Esophagus muscularis mucosa (tissue), 4 donors: ENCODE measurements around the gene KRT86. TPM values are rescaled to one million over a fixed set of nuclear protein-coding genes. Genes with fewer than 3 reads are reported as not detected.

ENCODE experiments used
- DNase-seq: peaks from one replicate; pipeline ENCODE4 v3.0.0-alpha.2; 2017; ENCODE audit errors: extremely low spot score
- H3K27ac ChIP-seq, 4 donors: fragments of 200-600 bp; sonication (generic); replicated peaks in 1 of 4; 1 replicate in 3 of 4; 2 replicates in 1 of 4; pipeline ENCODE4 v1.5.1; 2016 to 2019; ENCODE audit warnings: mild to moderate bottlenecking in 1 of 4
- H3K27me3 ChIP-seq, 4 donors: fragments of 200-600 bp; sonication (generic); one replicate each; pipeline versions ENCODE4 v1.5.1 to v1.6.0; 2016 to 2019
- H3K36me3 ChIP-seq, 4 donors: fragments of 200-600 bp; sonication (generic); one replicate each; pipeline ENCODE4 v1.5.1; 2016 to 2019
- H3K4me1 ChIP-seq, 4 donors: fragments of 200-600 bp; sonication (generic); one replicate each; pipeline ENCODE4 v1.5.1; 2016 to 2019
- H3K4me3 ChIP-seq, 4 donors: fragments of 200-600 bp; sonication (generic); 1 replicate in 2 of 4; 2 replicates in 2 of 4; pipeline ENCODE4 v1.5.1; 2016 to 2019; ENCODE audit warnings: mild to moderate bottlenecking in 4 of 4, moderate library complexity in 1 of 4
- H3K9me3 ChIP-seq, 4 donors: fragments of 200-600 bp; sonication (generic); 1 replicate in 3 of 4; 2 replicates in 1 of 4; pipeline ENCODE4 v1.5.1; 2016 to 2019
- CTCF ChIP-seq, 3 experiments: fragments of 200-600 bp in 2 of 3; fragments of 450-650 bp in 1 of 3; sonication (generic) in 2 of 3; IDR thresholded peaks; one replicate each; pipeline ENCODE4 v1.5.1; 2017 to 2019; ENCODE audit warnings: antibody characterized with exemption in 3 of 3, mild to moderate bottlenecking in 2 of 3, moderate library complexity in 1 of 3
- EP300 ChIP-seq: sonication (generic); formaldehyde crosslinking; IDR thresholded peaks from one replicate; pipeline ENCODE4 v1.6.1; 2017; ENCODE audit warnings: antibody characterized with exemption
- POLR2A ChIP-seq: fragments of 450-650 bp; IDR thresholded peaks from one replicate; pipeline ENCODE4 v1.6.1; 2017; ENCODE audit warnings: antibody characterized with exemption, moderate library complexity, mild to moderate bottlenecking, low read depth
- POLR2AphosphoS5 ChIP-seq, 2 donors: sonication (generic); formaldehyde crosslinking; IDR thresholded peaks; one replicate each; pipeline ENCODE4 v1.6.1; 2017; ENCODE audit warnings: antibody characterized with exemption in 2 of 2
- WGBS: methylation state at CpG from one replicate; pipeline ENCODE4 v1.1.5; 2018; 5-methylcytosine and 5-hydroxymethylcytosine counted together
- intact Hi-C: fragments of 100-400 bp; cut with DNase I; formaldehyde crosslinking; loops from one replicate; pipeline ENCODE4 v1.15.1; 2023
- total RNA-seq, 4 donors: library from RNA; depleted of rRNA; stranded (reverse); fragments of >200 nt; gene quantifications; one replicate each; pipeline versions ENCODE4 v1.1.0 to v1.2.1, GENCODE V29; 2016

The KRT86 gene
- total RNA-seq, 4 donors from 2014 or later = 0.29 to 0.33 TPM; not detected in 2

- H3K27me3 ChIP-seq = peaks cover 0 to 9% (median 0%) of the 10 kb centered on the region in 4 donors
- TF ChIP-seq EP300 (no peak), POLR2A (no peak), POLR2AphosphoS5 (IDR thresholded peaks at IDR 0.05) (no peak), CTCF (IDR thresholded peaks at IDR 0.05) (peak in 1 of 3 experiments; percentile 21)
- DNase-seq = no peak
- intact Hi-C loops = no loop called here
- WGBS = 82% methylated on average over 2 of the region's 11 CpGs
- peaks cover 7 to 26% (median 19%) of the 10 kb centered on the region in 4 donors for H3K4me1 ChIP-seq
- H3K9me3 ChIP-seq = no peaks in the 10 kb centered on the region
- H3K4me3 ChIP-seq = no peak overlapping the region
- H3K36me3 ChIP-seq = no peaks in the 10 kb centered on the region
- no peak overlapping the region for H3K27ac ChIP-seq
Measured at GRCh38 chr12:52305921-52306705, 31.7 kb downstream of the KRT86 start.

DNA sequence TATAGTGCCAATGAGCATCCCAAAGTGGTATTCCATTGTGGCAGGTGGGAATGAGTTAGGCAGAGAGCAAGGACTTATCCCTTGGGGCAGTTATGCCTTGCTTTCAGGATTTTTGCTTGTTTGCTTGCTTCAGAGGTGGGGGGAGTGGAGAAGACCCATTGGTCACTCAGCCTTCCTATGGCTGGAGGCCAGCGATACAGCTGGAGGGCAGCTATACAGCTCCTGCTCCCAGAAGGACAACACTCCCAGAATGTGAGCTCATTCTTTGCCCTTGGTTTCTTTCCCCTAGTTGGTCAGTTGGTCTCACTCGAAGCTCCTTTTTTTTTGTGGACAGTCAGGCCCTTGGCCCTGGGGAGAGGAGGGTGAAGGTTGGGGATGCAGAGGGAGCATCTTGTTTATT, 32.3 kb downstream of the KRT86 start:
- no peak overlapping the region for H3K27ac ChIP-seq
- intact Hi-C loops = no loop called here
- H3K36me3 ChIP-seq = no peaks in the 10 kb centered on the region
- TF ChIP-seq POLR2AphosphoS5 (IDR thresholded peaks at IDR 0.05) = no peak
- TF ChIP-seq POLR2A = no peak
- TF ChIP-seq CTCF (IDR thresholded peaks at IDR 0.05) = no peak
- no peak for TF ChIP-seq EP300
- H3K4me3 ChIP-seq = no peak overlapping the region
- H3K9me3 ChIP-seq = no peaks in the 10 kb centered on the region
- peaks cover 0 to 9% (median 0%) of the 10 kb centered on the region in 4 donors for H3K27me3 ChIP-seq
- peaks cover 7 to 29% (median 19%) of the 10 kb centered on the region in 4 donors for H3K4me1 ChIP-seq
- 96% methylated on average over 2 of the region's 2 CpGs for WGBS
- no peak for DNase-seq

GRCh38 chr12:52307836-52308805, 33.7 kb downstream of the KRT86 start:
- intact Hi-C loops = no loop called here
- peaks cover 7 to 29% (median 19%) of the 10 kb centered on the region in 4 donors for H3K4me1 ChIP-seq
- H3K27ac ChIP-seq = peak overlapping the region; percentile 21 to 78 (median 62)
- DNase-seq = no peak
- WGBS = 14% methylated on average over 20 of the region's 71 CpGs
- TF ChIP-seq POLR2A (no peak), CTCF (IDR thresholded peaks at IDR 0.05) (peak in 2 of 3 experiments; percentile 17 to 55), POLR2AphosphoS5 (IDR thresholded peaks at IDR 0.05) (peak; percentile 15 to 67), EP300 (no peak)
- no peaks in the 10 kb centered on the region for H3K9me3 ChIP-seq
- peak overlapping the region; percentile 54 to 58 (median 58) for H3K4me3 ChIP-seq
- no peaks in the 10 kb centered on the region for H3K36me3 ChIP-seq
- peaks cover 0 to 9% (median 0%) of the 10 kb centered on the region in 4 donors for H3K27me3 ChIP-seq

GRCh38 chr12:52308806-52309425, 34.5 kb downstream of the KRT86 start:
- no peaks in the 10 kb centered on the region for H3K9me3 ChIP-seq
- peaks cover 7 to 29% (median 19%) of the 10 kb centered on the region in 4 donors for H3K4me1 ChIP-seq
- WGBS = 54% methylated on average over 7 of the region's 15 CpGs
- intact Hi-C loops = no loop called here
- no peak for DNase-seq
- H3K27ac ChIP-seq = peak overlapping the region in 3 of 4 donors; percentile 55 to 78 (median 68)
- no peak for TF ChIP-seq POLR2A
- no peak for TF ChIP-seq EP300
- no peak for TF ChIP-seq POLR2AphosphoS5 (IDR thresholded peaks at IDR 0.05)
- TF ChIP-seq CTCF (IDR thresholded peaks at IDR 0.05) = no peak
- no peaks in the 10 kb centered on the region for H3K36me3 ChIP-seq
- peaks cover 0 to 9% (median 0%) of the 10 kb centered on the region in 4 donors for H3K27me3 ChIP-seq
- H3K4me3 ChIP-seq = peak overlapping the region; percentile 54 to 58 (median 58)
